NT2/D1 (cell line): ENCODE data around the gene MACF1.

Experiments
- YY1 ChIP-seq: IDR thresholded peaks from 2 replicates; pipeline ENCODE4 v1.6.1; 2011; ENCODE audit not compliant: insufficient read length, insufficient read depth
- ZNF274 ChIP-seq: IDR thresholded peaks from 2 replicates; pipeline ENCODE4 v1.6.1; 2011; ENCODE audit warnings: mild to moderate bottlenecking, low read depth, low read length

DNA sequence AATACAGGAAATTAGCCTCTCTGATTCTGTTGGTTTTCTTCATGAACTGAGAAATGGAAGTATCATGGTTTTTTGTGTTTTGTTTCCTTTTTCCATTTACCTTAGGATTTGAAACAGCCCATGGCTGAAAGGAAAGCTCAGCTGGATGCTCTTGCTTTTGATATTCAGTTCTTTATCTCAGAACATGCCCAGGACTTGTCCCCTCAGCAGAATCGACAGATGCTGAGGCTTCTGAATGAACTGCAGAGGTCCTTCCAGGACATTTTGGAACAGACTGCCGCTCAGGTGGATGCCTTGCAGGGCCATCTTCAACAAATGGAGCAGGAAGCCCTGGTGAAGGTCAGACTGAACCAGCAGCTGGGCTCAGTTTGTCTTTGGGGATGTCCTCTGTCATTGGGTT lies 142.4 kb downstream of the MACF1 start:
- no peak for TF ChIP-seq YY1
- no peak for TF ChIP-seq ZNF274
